Embryonic facial prominence (tissue), 1 donor: ENCODE measurements around the gene RUVBL1.

Experiments used
- DNase-seq: peaks from one replicate; pipeline ENCODE4 v3.0.0-alpha.2; 2016; ENCODE audit errors: extremely low spot score

RUVBL1 gene

DNA sequence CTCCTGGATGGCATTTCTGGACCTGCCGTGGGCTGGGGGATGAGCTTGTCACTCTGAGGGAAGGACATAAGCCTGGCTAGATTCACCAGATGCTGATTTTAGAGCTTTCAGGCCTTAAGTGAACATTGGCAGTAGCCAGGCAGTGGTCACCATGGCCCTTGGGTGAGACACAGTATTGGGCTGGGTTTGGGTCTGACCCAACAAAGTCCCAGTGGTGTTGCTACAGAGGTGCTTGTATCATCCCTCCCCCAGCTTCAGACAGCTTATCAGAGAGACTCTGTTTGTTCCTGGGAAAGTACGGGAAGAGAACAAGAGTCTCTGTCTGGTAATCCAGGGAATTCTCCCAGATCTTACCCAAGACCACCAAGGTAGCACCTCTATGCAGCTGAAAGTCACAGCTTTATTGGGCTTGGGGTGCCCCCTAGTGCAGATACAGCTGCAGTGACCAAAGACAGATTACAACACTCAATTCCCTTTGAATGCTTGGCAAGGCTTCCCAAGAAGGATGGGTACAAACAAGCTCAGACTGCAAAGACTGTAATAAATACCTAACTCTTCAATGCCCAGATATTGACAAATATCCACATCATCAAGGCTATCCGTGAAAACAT lies 9.8 kb upstream of the RUVBL1 start:
- DNase-seq = no peak

DNA sequence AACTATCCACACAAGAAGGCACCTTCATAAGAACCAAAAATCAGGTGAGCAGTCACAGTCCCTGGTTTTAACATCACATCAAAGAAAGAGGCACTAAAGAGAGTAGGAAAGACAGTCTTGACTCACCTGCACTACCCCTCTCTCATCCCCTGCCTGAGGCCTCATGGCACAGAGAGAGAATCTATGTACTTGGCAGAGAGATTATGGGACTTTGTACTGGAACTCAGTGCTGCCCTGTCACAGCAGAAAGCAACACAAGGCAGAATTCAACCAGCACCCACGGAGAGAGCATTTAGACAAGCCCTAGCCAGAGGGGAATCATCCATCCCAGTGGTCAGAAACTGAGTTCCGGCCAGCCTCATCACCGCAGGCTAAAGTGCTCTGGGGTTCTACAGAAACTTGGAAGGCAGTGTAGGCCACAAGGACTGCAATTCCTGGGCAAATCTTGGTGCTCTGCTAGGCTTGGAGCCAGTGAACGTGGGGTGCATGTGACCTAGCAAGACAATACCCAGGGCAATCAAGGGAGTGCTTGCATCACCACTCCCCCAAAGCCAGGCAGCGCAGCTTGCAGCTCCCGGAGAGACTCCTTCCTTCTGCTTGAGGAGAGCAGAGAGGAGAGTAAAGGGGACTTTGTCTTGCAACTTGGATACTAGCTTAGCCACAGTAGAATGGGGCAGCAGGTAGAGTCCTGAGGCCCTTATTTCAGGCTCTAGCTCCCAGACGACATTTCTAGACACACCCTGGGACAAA lies 8.5 kb upstream of the RUVBL1 start:
- DNase-seq = no peak

DNA sequence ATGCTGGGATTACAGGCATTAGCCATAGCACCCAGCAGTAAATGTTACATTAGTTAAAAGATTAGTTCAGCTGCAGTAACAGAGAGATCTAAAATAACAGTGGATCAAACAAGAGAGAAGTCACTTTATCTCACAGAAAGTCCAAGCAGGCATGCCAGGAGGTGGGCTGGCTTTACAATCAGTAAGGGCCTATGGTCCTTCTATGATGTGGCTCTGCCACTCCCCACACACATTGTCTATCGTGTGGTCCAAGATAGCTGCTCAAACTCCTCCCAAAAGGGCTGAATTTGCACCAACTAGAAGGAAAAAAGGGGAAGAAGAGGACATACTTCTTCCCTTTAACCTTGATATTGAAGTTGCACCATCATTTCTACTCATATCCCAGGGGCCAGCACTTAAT lies 4.6 kb upstream of the RUVBL1 start:
- DNase-seq = no peak

DNA sequence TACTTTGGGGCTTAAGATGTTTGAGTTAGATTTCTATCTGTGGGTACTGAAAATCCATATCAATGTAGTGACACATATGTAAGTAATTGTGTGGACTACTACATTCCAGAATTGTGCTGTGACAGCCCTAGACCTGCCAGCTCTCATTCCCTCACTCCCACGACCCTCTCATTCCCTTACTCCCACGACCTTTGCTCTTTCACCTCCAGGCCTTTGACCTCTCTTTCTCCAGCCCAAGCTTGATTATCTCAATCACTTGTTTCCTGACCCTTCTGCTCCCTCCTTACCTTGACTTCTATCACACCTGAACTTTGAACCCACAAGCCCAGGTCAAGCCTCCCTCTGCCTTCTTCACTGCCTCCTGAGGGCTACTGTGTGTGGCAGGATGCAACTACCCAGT lies 3.6 kb upstream of the RUVBL1 start:
- DNase-seq = no peak

DNA sequence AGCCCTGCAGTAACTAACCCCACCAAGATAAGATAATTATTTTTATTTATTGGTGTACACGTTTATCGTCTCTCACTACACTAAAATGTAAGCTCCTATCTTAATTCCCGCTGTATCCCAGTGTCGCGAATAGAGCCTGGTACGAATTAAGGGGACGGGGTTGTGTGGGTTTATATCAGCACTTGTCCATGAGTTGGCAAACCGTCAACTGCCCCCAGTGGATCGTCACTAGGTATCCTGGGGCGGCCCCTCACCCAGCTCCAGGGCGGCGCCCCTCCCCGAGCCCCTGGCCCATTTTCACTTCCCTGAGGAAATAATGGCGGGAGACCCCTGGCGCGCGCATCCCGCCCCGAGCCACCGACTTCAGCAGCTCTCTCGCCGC lies 465 bp downstream of the RUVBL1 start:
- no peak for DNase-seq

DNA sequence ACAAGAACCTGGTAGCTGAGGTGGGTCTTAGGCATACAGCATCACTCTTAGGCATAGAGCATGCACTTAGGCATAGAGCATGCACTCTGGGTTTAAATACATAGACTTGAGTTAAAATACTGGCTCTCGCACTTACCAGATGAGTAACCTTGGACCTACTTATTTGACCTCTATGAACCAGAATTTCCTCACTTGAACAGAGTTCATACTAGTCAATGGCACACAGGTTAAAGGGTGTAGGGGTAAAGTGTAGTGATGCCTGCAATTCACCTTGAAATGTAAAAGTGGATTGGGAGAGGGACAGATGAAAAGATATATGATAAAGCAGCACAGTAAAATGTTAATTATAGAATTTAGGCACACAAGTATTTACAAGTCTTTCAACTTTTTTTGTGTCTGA lies 1.6 kb downstream of the RUVBL1 start:
- no peak for DNase-seq

DNA sequence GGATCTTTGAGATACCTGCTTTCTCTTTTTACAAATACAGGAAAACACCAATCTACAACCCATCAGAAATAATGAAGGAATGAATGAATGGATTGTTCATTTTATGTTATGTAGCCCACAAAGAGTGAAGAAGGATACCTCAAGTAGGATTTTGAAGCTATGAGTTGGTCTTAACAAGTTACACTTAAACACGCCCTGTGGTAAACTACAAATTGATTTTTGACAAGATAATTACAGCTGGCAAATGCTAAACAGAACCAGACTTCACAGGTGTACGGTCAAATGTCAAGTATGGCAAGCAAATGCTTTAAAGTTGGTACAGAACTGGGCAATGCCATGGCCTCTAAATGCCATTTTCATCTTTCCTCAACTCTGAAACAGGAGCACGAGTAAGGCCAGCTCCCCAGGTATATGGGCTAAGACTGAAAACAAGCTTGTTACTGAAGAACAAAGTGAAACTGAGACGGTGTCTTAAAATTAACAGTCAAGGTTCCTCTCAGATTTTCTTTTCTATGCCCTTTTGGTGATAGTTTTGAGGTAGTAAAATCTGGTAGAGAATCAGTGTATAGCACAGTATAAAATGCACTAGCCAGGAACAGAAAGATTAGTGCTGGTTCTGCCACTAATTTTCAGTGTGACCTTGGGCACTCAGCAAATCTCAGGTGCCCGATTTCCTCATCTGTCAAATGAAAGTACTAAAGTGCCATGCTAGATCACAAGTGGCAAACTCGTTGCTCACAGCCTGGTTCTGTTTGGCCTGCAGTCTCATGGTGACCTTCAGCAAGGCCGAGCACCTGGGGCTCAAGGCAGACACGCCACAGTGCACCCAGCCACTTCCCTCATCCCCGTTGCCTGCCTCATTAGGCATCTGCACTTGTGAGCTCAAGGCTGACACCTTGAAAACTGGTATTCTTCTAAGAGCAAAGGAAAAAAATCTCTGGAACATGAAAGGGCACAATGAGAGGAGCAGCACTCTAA lies 9.5 kb downstream of the RUVBL1 start:
- no peak for DNase-seq

DNA sequence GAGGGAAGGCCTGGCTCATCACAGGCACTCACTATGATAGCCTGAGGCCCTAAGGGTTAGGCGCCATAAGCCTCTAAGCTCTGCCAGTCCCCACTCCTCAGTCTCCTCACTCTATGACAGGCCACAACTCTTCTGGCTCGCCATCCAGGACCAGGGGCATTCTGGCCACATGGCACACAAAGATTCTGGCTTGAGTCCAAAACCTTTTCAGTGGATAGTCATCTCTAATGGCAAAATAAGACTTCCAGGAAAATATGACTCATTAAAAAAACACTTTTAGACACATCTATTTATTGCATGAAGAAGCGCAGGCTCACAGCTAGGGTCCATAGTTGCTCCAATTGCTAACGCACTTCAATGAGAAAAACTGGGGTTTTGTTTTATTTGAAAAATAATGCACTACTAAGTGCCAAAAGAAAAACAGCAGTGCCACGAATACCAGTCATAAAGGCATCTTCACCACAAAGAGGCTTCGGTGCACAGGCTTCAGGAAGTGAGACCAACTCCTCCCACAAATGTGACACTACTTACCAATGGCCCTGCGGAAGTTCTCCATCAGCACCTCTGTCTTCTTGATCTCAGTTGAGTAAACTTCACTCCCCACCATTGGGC lies 11.1 kb downstream of the RUVBL1 start:
- no peak for DNase-seq

DNA sequence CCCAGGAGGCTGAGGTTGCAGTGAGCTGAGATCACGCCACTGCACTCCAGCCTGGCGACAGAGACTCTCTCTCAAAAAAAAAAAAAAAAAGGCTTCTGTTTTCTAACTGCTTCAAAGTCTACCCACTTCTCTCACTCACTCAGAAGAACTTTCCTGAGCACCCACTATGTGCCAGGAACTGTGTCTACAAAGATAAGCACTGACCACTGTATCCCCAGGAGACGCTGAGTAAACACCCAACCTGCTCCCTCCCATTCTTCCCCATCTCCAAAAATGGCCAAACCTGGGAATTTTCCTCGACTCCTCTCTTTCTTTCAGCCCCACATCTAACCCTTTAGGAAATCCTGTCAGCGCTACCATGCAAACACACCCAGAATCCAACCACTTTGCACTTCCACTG lies 12.5 kb downstream of the RUVBL1 start:
- no peak for DNase-seq

DNA sequence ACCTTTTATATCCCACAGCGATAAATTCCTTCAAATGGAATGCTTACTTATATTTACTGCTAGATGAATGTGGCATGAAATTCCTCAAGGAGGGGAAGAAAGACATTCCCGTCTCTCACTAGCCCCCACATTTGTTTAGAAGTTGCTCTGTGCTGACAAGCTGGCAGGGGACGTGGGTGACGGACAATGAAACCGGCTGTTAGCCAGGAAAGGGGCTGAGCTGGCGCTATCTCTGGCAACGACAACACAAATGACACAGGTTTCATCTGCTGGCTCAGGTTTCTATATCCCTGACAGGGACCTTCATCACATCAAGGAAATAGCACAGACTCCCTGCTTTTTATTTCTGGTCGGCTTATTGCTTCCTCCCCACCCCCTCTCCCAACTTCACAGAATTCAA lies 15.8 kb downstream of the RUVBL1 start:
- no peak for DNase-seq

DNA sequence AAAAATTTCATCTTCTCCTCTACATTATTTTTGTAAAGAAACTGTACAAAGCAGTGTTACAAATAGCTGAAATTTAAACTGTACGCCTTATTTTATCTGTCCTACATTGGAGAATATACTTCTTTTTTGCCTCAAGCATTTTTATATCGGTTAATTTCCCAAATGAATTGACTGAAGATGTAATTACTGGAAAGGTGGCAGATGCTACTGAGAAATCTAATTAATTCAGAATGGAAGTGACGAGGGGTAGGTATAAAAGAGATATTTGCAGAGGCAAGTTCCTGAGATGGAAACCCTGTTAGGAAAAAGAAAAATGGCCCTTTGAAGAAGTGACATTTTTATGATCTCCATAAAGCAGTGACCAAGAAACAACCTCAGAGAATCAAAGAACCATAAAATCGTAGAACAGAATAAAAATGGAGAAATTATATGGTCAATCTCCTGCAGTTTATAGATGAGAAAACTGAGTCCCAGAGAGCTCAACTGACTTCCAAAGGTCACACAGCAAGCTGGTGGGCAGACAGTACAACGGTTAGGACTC lies 20.4 kb downstream of the RUVBL1 start:
- no peak for DNase-seq

DNA sequence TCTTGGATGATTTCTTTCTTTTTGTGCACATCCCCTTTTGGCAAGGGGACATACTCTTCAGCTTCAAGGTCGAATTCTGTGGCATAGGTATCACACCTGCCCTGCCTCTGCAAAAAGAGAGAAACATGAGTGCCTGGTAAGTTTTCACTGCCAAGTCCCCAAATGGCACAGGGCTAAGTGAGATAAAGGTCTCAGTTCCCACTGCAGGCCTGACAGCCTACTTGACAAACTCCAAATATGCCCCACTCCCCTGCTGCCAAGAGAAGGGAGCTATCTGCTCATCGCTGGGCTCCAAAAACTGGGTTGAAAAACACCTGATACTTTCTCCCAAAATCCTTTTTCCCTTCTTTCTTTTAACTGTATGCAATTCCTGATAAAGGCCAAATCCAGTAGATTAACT lies 23.0 kb downstream of the RUVBL1 start:
- DNase-seq = no peak

DNA sequence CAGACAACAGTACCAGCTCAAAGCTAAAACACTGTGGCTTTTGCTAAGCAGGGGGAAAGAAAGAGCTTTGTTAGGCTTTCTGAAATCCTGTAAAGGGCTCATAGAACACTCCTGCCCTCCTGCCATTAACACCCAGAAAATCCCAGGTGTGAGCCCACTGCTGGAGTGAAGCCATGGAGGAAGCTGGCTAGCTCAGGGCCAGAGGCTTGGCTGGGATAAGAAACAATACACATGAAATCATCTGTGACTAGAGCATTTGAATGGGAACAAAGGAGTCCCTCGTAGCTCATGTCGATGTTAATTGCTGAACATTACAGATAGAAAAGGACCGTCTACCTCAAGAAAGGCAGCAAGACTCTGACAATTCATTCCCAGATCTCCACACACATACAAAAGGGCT lies 23.5 kb downstream of the RUVBL1 start:
- DNase-seq = no peak

DNA sequence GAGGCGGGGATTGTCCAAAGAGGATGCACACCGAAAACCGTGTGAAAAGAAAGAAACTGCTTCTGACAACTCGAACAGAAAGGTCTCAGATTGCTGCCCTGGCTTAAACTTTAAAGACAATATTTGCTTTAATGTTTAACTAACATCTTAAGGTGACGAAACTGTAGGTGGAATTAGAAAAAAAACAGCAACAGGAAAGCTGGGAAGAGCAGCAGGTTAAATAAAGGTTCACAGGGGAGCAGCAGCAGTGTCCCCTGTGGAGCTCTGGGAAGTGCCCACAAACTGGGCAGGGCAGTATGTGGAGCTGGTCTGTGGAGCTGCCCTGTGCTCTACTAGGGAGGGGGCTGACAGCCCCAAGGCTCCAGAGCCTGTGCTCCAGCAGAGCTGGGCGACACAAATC lies 25.4 kb downstream of the RUVBL1 start:
- DNase-seq = no peak

DNA sequence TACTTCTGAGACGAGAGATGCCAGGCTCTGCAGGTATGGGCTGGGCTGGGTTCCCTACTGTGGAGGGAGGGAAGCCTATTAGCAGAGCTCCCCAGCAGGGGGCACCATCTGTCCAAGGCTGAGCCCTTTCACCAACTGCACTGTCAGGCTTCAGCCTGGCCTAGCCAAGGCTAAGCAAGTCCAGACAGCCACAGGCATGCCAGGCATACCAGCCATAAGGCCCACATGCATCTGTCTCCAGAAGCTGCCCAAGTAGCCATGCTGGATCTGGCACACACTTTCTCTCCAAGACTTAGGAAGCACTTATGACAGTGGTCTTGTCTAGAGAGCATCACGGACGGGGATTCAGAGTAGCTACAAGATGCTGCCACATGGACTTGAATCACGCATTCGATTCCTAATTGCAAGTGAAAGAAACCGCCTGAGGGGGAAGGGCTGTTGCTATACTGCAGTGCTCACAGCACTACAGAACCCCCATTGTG lies 28.3 kb downstream of the RUVBL1 start:
- DNase-seq = peak; percentile 13

DNA sequence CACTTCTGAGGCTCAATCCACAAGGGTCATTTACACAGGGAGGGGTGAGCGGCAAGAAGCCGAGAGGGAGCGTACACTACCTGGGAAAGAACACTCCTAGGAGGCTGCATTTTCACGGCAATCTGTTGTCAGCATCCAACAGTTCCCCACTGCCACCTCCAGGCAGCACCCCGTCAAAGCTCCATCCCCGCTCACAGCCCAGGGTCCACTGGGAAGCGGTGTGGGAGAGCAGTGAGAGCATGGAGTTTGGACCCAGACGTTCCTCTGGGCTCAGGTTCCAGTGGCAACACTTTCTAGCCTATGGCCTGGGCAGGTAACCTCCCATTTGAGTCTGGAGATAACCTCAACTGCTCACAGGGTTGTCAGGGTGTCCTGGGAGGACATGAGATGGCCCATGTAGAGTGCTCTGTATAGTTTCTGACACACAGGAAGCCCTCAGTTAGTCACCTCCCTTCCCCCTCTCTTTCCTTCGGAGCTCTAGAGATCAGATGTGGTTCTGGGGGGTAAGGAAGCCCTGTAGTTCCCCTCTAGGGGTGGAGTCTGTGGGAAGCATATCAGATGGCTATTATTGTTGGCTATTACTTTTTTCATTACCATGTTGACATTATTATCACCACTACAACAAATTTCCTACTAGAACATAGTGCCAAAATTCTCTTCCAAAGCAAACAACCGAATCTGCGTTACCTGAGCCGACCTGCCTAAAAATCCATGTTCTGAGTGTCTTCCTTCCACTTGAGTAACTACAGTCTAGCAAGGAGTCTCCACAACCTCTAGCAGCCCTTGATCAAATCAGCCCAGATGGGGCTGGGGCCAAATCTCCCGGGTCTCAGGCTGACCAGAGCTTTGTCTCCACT lies 29.1 kb downstream of the RUVBL1 start:
- no peak for DNase-seq

DNA sequence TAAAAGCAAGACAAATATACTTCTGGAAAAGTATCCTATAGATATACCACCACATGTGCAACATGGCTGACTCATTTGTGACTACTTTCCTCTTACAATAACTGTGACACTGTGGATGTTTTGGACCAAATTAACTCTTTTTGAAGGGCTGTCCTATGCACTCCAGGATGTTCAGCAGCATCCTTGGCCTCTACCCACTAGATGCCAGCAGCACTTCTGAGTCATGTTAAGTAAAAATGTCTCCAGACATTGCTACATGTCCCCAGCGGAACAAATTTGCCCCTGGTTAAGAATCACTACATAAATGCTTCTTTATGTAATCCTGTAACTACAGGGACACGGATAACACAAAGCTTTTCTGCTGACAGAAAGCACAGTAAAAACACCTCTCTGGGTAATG lies 32.0 kb downstream of the RUVBL1 start:
- DNase-seq = no peak

DNA sequence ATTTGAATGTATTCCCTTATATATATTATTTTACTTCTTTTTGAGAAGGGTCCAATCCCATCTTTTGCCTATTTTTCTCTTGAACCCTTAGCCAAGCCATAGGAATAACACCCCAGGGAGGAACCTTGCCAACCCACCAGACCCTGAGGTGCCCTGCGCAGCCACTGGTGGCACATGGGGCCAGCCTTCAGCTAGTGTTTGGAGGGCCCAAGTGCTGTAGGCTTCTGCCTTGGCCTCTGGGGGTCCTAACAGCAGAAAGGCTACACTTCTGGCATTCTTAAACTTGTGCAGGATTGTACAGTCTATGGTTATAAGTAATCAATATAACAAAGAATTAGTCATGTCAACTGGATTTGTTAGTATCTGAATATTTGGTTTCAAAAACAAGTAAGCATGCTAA lies 34.5 kb downstream of the RUVBL1 start:
- DNase-seq = no peak

DNA sequence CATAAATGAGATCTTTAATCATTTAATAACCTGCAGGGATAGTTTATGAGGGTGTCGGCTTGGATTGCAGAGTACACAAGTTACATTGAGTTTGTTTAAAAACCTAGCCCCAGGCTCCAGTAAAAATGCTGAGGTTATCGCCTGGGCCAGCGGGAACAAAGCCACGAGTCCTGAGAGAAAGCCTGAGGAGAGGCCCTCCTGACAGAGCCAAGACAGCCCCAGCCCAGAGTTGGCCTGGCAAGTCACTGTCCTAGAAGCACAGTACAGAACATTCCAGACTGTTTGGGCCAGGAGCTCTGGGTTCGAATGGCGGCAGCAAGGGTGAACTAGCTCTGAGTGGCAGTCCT lies 39.0 kb downstream of the RUVBL1 start:
- no peak for DNase-seq

DNA sequence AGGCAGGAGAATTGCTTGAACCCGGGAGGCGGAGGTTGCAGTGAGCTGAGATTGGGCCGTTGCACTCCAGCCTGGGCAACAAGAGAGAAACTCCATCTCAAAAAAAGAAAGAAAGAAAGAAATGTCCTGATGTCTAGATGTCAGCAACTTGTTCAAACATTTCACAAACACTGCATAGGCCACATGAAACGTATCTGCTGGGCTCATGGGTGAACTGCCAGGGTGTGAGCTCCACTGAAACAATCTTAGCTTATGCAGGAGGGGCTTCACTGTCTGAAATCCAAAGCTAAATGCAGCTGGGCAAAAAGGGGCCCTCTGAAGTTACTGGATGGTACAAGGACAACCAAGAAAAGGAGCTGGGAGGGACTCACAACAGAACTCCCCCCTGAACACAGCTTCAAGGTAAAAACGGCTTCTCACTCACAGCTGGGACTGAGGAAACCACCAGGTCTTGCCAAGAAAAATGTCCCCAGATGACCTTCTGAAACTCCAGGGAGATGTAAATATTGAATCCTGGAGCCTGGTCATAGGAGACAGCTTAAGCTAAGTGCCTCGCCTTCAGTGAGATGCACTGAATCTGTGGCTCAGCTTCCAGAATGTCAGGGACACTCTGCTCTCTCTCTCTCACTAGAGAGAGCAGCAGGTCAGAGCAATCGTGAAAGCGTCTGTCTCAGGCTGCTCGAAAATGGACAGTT lies 39.5 kb downstream of the RUVBL1 start:
- no peak for DNase-seq
